MCF 10A (cell line): ENCODE measurements around the gene KCNJ16. TPM values are rescaled to one million over a fixed set of nuclear protein-coding genes. Genes with fewer than 3 reads are reported as not detected.

Experiments used
- BruUV-seq: library from RNA; stranded (reverse); fragments of 400-500 nt; replicated peaks from 2 replicates; lab custom pipeline; 2021; lab: Mats Ljungman, UMichigan
- CTCF ChIA-PET: fragments of 300-600 bp; sonication (Branson Sonifier 250); formaldehyde crosslinking; extraction: SDS; loops from one replicate; lab custom pipeline; 2021; ENCODE audit warnings: antibody characterized with exemption, inconsistent platforms; lab: Yijun Ruan, JAX
- POLR2A ChIA-PET: fragments of 300-600, 350-650 bp; sonication (Branson Sonifier 250); formaldehyde crosslinking; extraction: SDS; loops from one replicate; lab custom pipeline; 2020; ENCODE audit warnings: antibody characterized with exemption, inconsistent platforms; lab: Yijun Ruan, JAX
- DNase-seq: peaks from one replicate; pipeline ENCODE4 v3.0.0-alpha.2; 2018; ENCODE audit not compliant: unreplicated experiment
- H3K27ac Mint-ChIP-seq: one replicate; pipeline ENCODE4 v1.8.0; 2022; ENCODE audit warnings: mild to moderate bottlenecking, low read depth, mixed read lengths; ENCODE audit not compliant: unreplicated experiment
- H3K27me3 Mint-ChIP-seq: one replicate; pipeline ENCODE4 v1.8.0; 2022; ENCODE audit warnings: mixed read lengths; ENCODE audit not compliant: insufficient read depth, unreplicated experiment
- H3K36me3 Mint-ChIP-seq: one replicate; pipeline ENCODE4 v1.8.0; 2022; ENCODE audit warnings: mild to moderate bottlenecking, moderate library complexity, mixed read lengths; ENCODE audit not compliant: insufficient read depth, unreplicated experiment
- H3K4me1 Mint-ChIP-seq: one replicate; pipeline ENCODE4 v1.8.0; 2022; ENCODE audit warnings: mixed read lengths; ENCODE audit not compliant: insufficient read depth, unreplicated experiment
- H3K4me3 Mint-ChIP-seq: one replicate; pipeline ENCODE4 v1.8.0; 2022; ENCODE audit warnings: mild to moderate bottlenecking, moderate library complexity, mixed read lengths; ENCODE audit not compliant: unreplicated experiment
- H3K9me3 Mint-ChIP-seq: one replicate; pipeline ENCODE4 v1.8.0; 2022; ENCODE audit warnings: mixed read lengths; ENCODE audit not compliant: unreplicated experiment
- CTCF ChIP-seq: fragments of 200-600 bp; IDR thresholded peaks from one replicate; pipeline ENCODE4 v1.8.0; 2022; ENCODE audit warnings: antibody characterized with exemption, mild to moderate bottlenecking; ENCODE audit not compliant: unreplicated experiment
- intact Hi-C: fragments of 100-400 bp; cut with micrococcal nuclease; formaldehyde crosslinking; loops from 2 replicates; pipeline ENCODE4 v1.14.1; 2022
- total RNA-seq: library from RNA; stranded (reverse); gene quantifications from 2 replicates; pipeline ENCODE4 v1.2.3, GENCODE V29; 2022

Gene KCNJ16
- total RNA-seq, 1 experiment from 2014 or later: 0.42 TPM

- Mint-ChIP-seq H3K27me3 (no peaks in the 10 kb centered on the region), H3K36me3 (no peaks in the 10 kb centered on the region), H3K27ac (no peak overlapping the region), H3K4me3 (no peak overlapping the region), H3K9me3 (peaks cover 4% of the 10 kb centered on the region), H3K4me1 (peaks cover 3% of the 10 kb centered on the region)
- no peak for TF ChIP-seq CTCF
- BruUV-seq: no TSS peak
- DNase-seq: no peak
- intact Hi-C loops: no loop called here
- POLR2A ChIA-PET: interaction anchor here (1.0 to 2.0 kb wide), 4 partner anchors 9 to 508 kb away, joined by 3 to 6 read pairs (median 4); no protein-coding TSS in a partner anchor
- CTCF ChIA-PET: interaction anchor here (0.7 to 1.1 kb wide), 2 partner anchors 63 to 506 kb away, joined by 3 read pairs; no protein-coding TSS in a partner anchor
Measured at GRCh38 chr17:70114405-70114804, 39.4 kb downstream of the KCNJ16 start.

GRCh38 chr17:70115126-70115525, 40.1 kb downstream of the KCNJ16 start:
- ChIA-PET CTCF (interaction anchor here (1.1 kb wide), 1 partner anchor 64 kb away, joined by 3 read pairs; no protein-coding TSS in a partner anchor), POLR2A (interaction anchor here (1.4 to 2.0 kb wide), 2 partner anchors 9 to 11 kb away, joined by 4 to 6 read pairs; no protein-coding TSS in a partner anchor)
- no peak for DNase-seq

GRCh38 chr17:70116919-70117318, 41.9 kb downstream of the KCNJ16 start:
- Mint-ChIP-seq H3K27me3 (no peaks in the 10 kb centered on the region), H3K4me1 (peaks cover 18% of the 10 kb centered on the region), H3K4me3 (no peak overlapping the region), H3K9me3 (no peaks in the 10 kb centered on the region), H3K27ac (no peak overlapping the region), H3K36me3 (no peaks in the 10 kb centered on the region)
- POLR2A ChIA-PET: no interaction called here
- BruUV-seq: no TSS peak
- CTCF ChIA-PET: no interaction called here
- TF ChIP-seq CTCF: no peak
- no peak for DNase-seq
- intact Hi-C loops: no loop called here

More at GRCh38 chr17:70115126-70115525, 40.1 kb downstream of the KCNJ16 start:
- H3K36me3 Mint-ChIP-seq: no peaks in the 10 kb centered on the region
- peaks cover 6% of the 10 kb centered on the region for H3K4me1 Mint-ChIP-seq
- no peak overlapping the region for H3K4me3 Mint-ChIP-seq
- H3K27ac Mint-ChIP-seq: no peak overlapping the region
- TF ChIP-seq CTCF: no peak
- H3K27me3 Mint-ChIP-seq: no peaks in the 10 kb centered on the region
- no TSS peak for BruUV-seq
- intact Hi-C loops: no loop called here
- H3K9me3 Mint-ChIP-seq: no peaks in the 10 kb centered on the region

- intact Hi-C loops: no loop called here
- no TSS peak for BruUV-seq
- H3K36me3 Mint-ChIP-seq: no peaks in the 10 kb centered on the region
- H3K27me3 Mint-ChIP-seq: no peaks in the 10 kb centered on the region
- no peak overlapping the region for H3K27ac Mint-ChIP-seq
- POLR2A ChIA-PET: no interaction called here
- H3K9me3 Mint-ChIP-seq: no peaks in the 10 kb centered on the region
- H3K4me3 Mint-ChIP-seq: no peak overlapping the region
- TF ChIP-seq CTCF: no peak
- DNase-seq: no peak
- peaks cover 18% of the 10 kb centered on the region for H3K4me1 Mint-ChIP-seq
- CTCF ChIA-PET: no interaction called here
Measured at GRCh38 chr17:70119545-70119944, 44.5 kb downstream of the KCNJ16 start.
